WERI-Rb-1 (cell line): ENCODE results near the gene ACTL10.

Experiments used
- DNase-seq: peaks from one replicate; pipeline ENCODE4 v3.0.0-alpha.2; 2020
- H3K27ac ChIP-seq: fragments of 250-450 bp; sonication (Bioruptor Pico); 2 replicates; pipeline ENCODE4 v1.5.1; 2020; ENCODE audit warnings: mild to moderate bottlenecking, moderate library complexity
- H3K27me3 ChIP-seq: fragments of 250-450 bp; sonication (Bioruptor Pico); 2 replicates; pipeline ENCODE4 v1.5.1; 2021; ENCODE audit warnings: mild to moderate bottlenecking, low read depth, moderate library complexity; ENCODE audit not compliant: insufficient read depth, severe bottlenecking
- H3K36me3 ChIP-seq: fragments of 250-450 bp; sonication (Bioruptor Pico); 2 replicates; pipeline ENCODE4 v1.5.1; 2020; ENCODE audit warnings: mild to moderate bottlenecking, moderate library complexity
- H3K4me3 ChIP-seq: 2 replicates; pipeline ENCODE4 v1.5.1; 2011; ENCODE audit warnings: low read depth, mild to moderate bottlenecking, control low read depth, low read length
- H3K9me3 ChIP-seq: fragments of 250-450 bp; sonication (Bioruptor Pico); 2 replicates; pipeline ENCODE4 v1.5.1; 2021; ENCODE audit warnings: mild to moderate bottlenecking, moderate library complexity; ENCODE audit not compliant: severe bottlenecking
- CTCF ChIP-seq: IDR thresholded peaks from 2 replicates; pipeline ENCODE4 v1.5.1; 2011; ENCODE audit warnings: low read depth, mild to moderate bottlenecking, control low read depth, inconsistent platforms, low read length

Gene ACTL10

GRCh38 chr20:33666293-33667244, at the start of gene ACTL10:
Gene ACTL10 (plus strand): TSS chr20:33666943. CDS start chr20:33667498, 555 bp downstream.
- DNase-seq, result peak; percentile 90
- no peaks in the 10 kb centered on the region for H3K27me3 ChIP-seq
- peaks cover 27% of the 10 kb centered on the region for H3K36me3 ChIP-seq
- H3K4me3 ChIP-seq, result peak within 1 kb of the TSS; percentile 43
- TF ChIP-seq CTCF, result 0 out of 2 replicates have a peak, but pooled peaks have one; percentile 19
- peak within 1 kb of the TSS; percentile 58 for H3K27ac ChIP-seq
- no peaks in the 10 kb centered on the region for H3K9me3 ChIP-seq

- no peak overlapping the region for H3K27ac ChIP-seq
- no peak for DNase-seq
- H3K36me3 ChIP-seq, result peaks cover 63% of the 10 kb centered on the region
- H3K9me3 ChIP-seq, result no peaks in the 10 kb centered on the region
- H3K27me3 ChIP-seq, result no peaks in the 10 kb centered on the region
- no peak for TF ChIP-seq CTCF
- no peak overlapping the region for H3K4me3 ChIP-seq
Measured at GRCh38 chr20:33621717-33622400, 44.9 kb upstream of the ACTL10 start.

- Histone ChIP-seq H3K4me3 (no peak overlapping the region), H3K27me3 (no peaks in the 10 kb centered on the region), H3K36me3 (peaks cover 66% of the 10 kb centered on the region), H3K27ac (no peak overlapping the region), H3K9me3 (no peaks in the 10 kb centered on the region)
- no peak for TF ChIP-seq CTCF
- DNase-seq, result no peak
Measured at GRCh38 chr20:33622705-33623365, 43.9 kb upstream of the ACTL10 start.

GRCh38 chr20:33624399-33624798, 42.3 kb upstream of the ACTL10 start:
- no peaks in the 10 kb centered on the region for H3K9me3 ChIP-seq
- H3K27ac ChIP-seq, result no peak overlapping the region
- no peak for DNase-seq
- peaks cover 74% of the 10 kb centered on the region for H3K36me3 ChIP-seq
- H3K4me3 ChIP-seq, result no peak overlapping the region
- H3K27me3 ChIP-seq, result no peaks in the 10 kb centered on the region
- TF ChIP-seq CTCF, result no peak

GRCh38 chr20:33626190-33626589, 40.6 kb upstream of the ACTL10 start:
- Histone ChIP-seq H3K27ac (no peak overlapping the region), H3K36me3 (peaks cover 86% of the 10 kb centered on the region), H3K4me3 (no peak overlapping the region), H3K27me3 (no peaks in the 10 kb centered on the region), H3K9me3 (no peaks in the 10 kb centered on the region)
- DNase-seq, result no peak
- TF ChIP-seq CTCF, result no peak
